ENCODE results near the gene CFAP251. TPM values are rescaled to one million over a fixed set of nuclear protein-coding genes. Genes with fewer than 3 reads are reported as not detected.

Gene CFAP251
- total RNA-seq, 4 donors from 2014 or later = 0.34 to 2.9 (median 2.2) TPM

DNA sequence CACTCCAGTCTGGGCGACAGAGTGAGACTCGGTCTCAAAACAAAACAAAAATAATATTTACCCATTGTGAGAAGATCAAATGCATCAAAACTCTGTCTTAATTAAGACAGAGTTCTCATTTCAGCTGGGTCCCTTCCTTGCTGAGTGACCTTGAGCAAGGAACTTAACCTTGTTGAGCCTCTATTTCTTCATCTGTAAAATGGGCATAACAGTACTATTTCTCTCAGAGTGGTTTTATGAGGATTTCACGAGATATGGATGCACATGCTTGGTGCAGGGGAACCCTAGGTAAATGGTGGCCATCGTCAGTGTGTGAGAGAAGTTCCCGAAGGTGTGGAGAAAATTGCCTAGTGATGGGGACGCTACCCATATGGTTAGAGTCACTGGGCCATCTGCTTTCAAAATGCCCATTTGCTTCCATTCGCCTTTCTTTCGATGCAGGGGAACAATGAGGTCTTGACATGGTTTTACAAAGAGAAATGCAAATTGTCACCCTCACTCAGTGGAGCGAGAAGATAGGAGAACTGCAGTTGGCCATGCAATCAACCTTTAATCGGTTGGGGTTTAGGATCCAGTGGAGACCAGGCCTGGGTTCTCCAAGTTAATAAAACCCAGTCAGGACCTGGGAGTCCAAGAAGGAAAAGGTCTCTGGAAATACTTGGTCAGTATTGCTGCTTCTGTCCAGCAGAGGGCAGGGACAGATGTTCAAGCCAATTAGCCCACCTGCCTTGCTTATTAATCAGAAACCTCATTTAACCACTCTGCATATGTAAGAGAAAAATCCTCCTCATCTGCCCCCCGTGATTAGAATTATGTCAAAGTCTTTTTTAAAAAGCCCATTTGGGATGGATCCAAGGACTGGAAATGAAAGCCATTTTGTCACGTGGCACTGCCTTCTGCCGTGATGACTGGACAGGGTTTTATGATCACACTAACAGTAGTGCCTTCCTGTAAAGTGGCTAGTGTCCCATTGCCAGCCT lies 37.2 kb downstream of the CFAP251 start:
- Histone ChIP-seq H3K27ac (no peak overlapping the region), H3K9me3 (no peaks in the 10 kb centered on the region), H3K27me3 (peaks cover 0 to 5% (median 0%) of the 10 kb centered on the region in 4 donors), H3K4me1 (no peaks in the 10 kb centered on the region), H3K4me3 (no peak overlapping the region), H3K36me3 (no peaks in the 10 kb centered on the region)
- no peak for TF ChIP-seq POLR2A (IDR thresholded peaks at IDR 0.05)
- TF ChIP-seq, protein P1, sequence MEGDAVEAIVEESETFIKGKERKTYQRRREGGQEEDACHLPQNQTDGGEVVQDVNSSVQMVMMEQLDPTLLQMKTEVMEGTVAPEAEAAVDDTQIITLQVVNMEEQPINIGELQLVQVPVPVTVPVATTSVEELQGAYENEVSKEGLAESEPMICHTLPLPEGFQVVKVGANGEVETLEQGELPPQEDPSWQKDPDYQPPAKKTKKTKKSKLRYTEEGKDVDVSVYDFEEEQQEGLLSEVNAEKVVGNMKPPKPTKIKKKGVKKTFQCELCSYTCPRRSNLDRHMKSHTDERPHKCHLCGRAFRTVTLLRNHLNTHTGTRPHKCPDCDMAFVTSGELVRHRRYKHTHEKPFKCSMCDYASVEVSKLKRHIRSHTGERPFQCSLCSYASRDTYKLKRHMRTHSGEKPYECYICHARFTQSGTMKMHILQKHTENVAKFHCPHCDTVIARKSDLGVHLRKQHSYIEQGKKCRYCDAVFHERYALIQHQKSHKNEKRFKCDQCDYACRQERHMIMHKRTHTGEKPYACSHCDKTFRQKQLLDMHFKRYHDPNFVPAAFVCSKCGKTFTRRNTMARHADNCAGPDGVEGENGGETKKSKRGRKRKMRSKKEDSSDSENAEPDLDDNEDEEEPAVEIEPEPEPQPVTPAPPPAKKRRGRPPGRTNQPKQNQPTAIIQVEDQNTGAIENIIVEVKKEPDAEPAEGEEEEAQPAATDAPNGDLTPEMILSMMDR (IDR thresholded peaks at IDR 0.05) = peak in 3 of 6 experiments; percentile 25 to 36 (median 26)
- WGBS, 2 donors = 81 to 82% methylated on average over 13 of the region's 13 CpGs
- intact Hi-C loops (cut with DNase I) = no loop called here
- DNase-seq = no peak

DNA sequence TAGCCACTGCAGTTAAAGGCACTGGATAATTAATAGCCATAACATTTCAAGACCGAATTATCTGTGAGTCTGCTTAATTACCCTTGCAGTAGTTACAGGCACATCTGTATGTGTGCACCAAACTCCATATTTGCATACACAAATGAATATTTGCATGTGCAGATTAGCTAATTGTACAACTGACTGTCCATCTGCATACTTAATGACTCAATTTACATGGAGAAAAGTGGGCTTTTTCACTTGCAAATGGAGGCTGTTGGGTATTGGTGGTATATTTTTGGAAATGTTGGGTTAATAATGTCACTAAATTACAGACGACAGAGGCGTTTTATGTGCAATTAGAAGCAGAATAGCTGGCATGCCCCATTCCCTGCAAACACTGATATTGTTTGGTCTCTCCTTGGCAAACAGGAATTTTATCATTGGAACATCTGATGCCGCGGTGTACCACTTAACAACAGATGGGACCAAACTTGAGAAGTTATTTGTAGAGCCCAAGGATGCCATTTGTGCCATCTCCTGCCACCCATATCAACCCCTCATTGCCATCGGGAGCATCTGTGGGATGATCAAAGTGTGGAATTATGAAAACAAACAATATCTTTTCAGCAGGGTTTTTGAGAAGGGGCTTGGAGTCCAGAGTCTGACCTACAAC lies 39.6 kb downstream of the CFAP251 start:
- Histone ChIP-seq H3K27me3 (peaks cover 0 to 5% (median 0%) of the 10 kb centered on the region in 4 donors), H3K4me3 (no peak overlapping the region), H3K27ac (no peak overlapping the region), H3K4me1 (no peaks in the 10 kb centered on the region), H3K9me3 (no peaks in the 10 kb centered on the region), H3K36me3 (no peaks in the 10 kb centered on the region)
- intact Hi-C loops (cut with DNase I) = no loop called here
- WGBS, 2 donors = 74 to 85% methylated on average over 6 of the region's 6 CpGs
- no peak for DNase-seq
- TF ChIP-seq POLR2A (IDR thresholded peaks at IDR 0.05) = no peak
- TF ChIP-seq, protein P1 (IDR thresholded peaks at IDR 0.05) = no peak

DNA sequence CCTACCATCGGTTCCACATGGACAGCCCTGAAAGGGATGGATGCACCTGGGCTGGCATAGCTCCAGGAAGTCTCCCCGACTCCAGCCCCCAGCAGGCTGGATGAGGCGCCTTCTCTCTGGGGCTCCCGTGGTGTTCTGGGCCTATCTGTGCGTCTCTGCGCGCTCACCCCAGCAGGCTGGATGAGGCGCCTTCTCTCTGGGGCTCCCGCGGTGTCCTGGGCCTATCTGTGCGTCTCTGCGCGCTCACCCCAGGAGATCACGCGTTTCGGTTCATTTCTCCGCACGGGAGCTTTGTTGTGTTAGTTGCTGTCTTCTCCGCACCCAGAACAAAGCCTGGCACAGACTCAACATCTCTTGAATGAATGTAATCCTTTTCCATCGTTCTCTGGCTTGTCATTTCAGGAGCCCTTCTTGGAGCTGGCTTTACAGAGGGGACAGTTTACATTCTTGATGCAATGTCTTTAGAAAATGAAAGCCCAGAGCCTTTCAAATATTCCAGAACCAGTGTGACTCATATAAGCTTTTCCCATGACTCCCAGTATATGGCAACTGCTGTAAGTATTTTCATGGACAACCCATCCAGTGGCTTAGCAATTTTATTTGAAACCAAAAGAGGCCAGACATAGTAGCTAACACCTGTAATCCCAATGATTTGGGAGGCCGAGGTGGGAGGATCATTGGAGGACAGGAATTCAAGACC lies 40.3 kb downstream of the CFAP251 start:
- no peak for DNase-seq
- Histone ChIP-seq H3K4me3 (peak overlapping the region in 1 of 4 donors; percentile 18), H3K36me3 (no peaks in the 10 kb centered on the region), H3K4me1 (no peaks in the 10 kb centered on the region), H3K27ac (no peak overlapping the region), H3K9me3 (no peaks in the 10 kb centered on the region), H3K27me3 (peaks cover 0 to 5% (median 0%) of the 10 kb centered on the region in 4 donors)
- intact Hi-C loops (cut with DNase I) = no loop called here
- TF ChIP-seq, protein P1 (IDR thresholded peaks at IDR 0.05) = no peak
- TF ChIP-seq POLR2A (IDR thresholded peaks at IDR 0.05) = no peak
- 64 to 65% methylated on average over 19 to 20 of the region's 21 CpGs for WGBS, 2 donors

DNA sequence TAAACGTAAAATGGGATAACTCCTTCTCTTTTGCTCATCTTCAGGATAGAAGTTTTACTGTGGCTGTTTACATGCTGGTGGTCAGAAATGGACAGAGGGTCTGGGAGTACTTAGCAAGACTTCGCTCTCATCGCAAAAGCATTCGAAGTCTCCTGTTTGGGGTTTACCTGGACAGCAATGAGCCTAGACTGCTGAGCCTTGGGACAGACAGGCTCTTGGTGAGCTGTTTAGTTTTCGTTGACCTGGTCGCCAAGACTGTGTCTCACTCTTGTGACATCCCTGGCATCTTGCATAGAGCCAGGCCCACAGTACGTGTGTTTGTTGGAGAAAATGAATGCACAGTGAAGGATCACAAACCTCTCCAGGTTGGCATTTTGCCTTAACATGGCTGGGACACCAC lies 42.1 kb downstream of the CFAP251 start:
- Histone ChIP-seq H3K4me3 (no peak overlapping the region), H3K27me3 (peaks cover 0 to 5% (median 0%) of the 10 kb centered on the region in 4 donors), H3K4me1 (no peaks in the 10 kb centered on the region), H3K36me3 (no peaks in the 10 kb centered on the region), H3K27ac (no peak overlapping the region), H3K9me3 (no peaks in the 10 kb centered on the region)
- TF ChIP-seq POLR2A (IDR thresholded peaks at IDR 0.05) = no peak
- TF ChIP-seq, protein P1 (IDR thresholded peaks at IDR 0.05) = no peak
- 97 to 100% methylated on average over 4 to 6 of the region's 7 CpGs for WGBS, 2 donors
- intact Hi-C loops (cut with DNase I) = no loop called here
- no peak for DNase-seq

All from esophagus squamous epithelium (tissue), 5 donors.